GM12864 (cell line): ENCODE measurements around the gene PTK6.
"Not testable (repeated sequence)": the region's sequence is repeated elsewhere in the genome, so short reads cannot be mapped to it uniquely, and the experiment has no call there.

Experiments
- DNase-seq: peaks from one replicate; pipeline ENCODE4 v3.0.0-alpha.2; 2011; ENCODE audit warnings: low read depth
- H3K4me3 ChIP-seq: 2 replicates; pipeline ENCODE4 v1.5.1; 2011; ENCODE audit warnings: mild to moderate bottlenecking, low read depth, low read length, control low read depth
- TF ChIP-seq, protein P1 (sequence below): IDR thresholded peaks from 2 replicates; pipeline ENCODE4 v1.5.1; 2011; ENCODE audit warnings: low read depth, mild to moderate bottlenecking, moderate library complexity, low read length, control low read depth, inconsistent platforms; ENCODE audit errors: missing control alignments

The PTK6 gene

DNA sequence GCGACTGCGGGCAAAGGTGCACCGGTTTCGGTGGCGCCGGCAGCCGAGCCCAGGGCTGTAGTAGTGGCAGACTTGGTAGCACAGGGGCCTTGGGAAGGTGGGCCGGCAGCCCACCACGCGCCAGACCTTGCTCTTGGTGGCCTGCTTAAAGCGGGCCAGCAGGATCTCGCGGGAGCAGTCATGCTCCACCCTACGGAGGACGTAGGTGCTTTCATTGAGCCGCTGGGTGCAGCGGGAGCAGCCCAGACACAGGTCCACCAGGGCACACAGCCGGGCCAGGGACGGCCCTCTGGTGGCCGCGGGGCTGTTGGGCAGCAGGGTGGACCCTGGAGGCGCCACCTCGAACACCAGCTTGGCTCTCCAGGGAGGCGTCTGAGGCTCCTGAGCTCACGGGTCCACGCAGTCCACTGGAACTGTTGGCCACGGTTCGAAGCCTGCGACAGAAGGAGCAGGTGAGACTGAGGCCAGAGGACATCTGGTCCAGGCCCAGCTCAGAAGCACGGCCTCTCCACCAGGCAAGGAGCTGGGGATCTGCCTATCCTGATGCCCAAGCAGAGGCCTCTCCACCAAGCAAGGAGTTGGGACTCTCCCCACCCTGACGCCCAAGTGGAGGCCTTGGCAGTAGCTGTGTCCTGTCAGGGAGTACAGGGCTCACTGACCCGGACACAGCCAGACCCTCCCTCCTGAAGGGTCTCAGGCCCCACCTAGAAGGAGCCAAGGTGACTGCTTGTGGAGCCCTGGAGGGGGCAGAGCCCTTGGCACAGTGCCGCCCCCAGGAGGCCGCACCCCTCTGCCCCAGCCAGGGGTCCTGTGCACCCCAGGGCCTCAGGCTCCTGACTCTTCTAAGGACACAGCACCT, 35.8 kb upstream of the PTK6 start:
- no peak for DNase-seq
- H3K4me3 ChIP-seq, result peak overlapping the region; percentile 86
- TF ChIP-seq, protein P1, sequence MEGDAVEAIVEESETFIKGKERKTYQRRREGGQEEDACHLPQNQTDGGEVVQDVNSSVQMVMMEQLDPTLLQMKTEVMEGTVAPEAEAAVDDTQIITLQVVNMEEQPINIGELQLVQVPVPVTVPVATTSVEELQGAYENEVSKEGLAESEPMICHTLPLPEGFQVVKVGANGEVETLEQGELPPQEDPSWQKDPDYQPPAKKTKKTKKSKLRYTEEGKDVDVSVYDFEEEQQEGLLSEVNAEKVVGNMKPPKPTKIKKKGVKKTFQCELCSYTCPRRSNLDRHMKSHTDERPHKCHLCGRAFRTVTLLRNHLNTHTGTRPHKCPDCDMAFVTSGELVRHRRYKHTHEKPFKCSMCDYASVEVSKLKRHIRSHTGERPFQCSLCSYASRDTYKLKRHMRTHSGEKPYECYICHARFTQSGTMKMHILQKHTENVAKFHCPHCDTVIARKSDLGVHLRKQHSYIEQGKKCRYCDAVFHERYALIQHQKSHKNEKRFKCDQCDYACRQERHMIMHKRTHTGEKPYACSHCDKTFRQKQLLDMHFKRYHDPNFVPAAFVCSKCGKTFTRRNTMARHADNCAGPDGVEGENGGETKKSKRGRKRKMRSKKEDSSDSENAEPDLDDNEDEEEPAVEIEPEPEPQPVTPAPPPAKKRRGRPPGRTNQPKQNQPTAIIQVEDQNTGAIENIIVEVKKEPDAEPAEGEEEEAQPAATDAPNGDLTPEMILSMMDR, result no peak

DNA sequence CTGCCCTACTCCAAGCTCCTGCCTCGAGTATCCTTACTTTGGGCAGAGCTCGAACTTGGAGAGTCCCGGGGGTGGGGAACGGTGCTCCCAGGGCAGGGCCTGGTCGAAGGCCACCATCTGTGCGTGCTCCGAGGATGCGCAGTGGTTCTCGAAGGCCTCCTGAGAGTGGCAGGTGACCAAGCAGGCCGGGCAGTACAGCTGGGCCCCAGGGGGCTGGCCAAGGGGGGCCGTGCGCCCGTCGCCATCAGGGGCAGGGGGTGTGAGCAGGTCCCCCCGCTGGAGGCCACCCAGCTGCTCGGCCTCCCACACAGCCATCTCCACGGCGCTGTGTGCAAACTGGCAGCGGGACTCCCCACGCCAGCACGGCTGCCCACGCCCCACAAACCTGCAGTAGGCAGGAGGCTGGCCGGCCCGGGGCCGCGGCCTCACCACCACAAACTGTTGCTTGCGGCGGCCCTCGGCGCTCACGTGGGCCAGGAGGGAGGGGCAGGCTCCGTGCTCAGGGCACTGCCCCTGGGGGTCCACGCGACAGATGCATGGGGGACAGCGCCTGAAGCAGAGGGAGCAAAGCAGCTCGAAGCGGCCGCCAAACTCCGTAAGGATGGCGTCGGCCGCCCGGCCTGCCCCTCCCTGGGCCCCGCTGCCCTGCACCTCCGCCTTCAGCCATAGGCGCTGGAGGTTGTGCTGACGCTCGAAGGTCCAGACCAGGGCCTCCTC, 35.1 kb upstream of the PTK6 start:
- DNase-seq, result no peak
- TF ChIP-seq, protein P1, result no peak
- no peak overlapping the region for H3K4me3 ChIP-seq

DNA sequence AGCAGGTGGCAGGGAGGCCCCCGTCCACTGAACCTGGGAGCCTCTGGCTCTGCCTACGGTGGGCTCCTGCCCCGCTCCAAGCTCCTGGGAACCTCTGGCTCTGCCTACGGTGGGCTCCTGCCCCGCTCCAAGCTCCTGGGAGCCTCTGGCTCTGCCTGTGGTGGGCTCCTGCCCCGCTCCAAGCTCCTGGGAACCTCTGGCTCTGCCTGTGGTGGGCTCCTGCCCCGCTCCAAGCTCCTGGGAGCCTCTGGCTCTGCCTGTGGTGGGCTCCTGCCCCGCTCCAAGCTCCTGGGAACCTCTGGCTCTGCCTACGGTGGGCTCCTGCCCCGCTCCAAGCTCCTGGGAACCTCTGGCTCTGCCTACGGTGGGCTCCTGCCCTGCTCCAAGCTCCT, 33.9 kb upstream of the PTK6 start:
- not testable (repeated sequence) for DNase-seq, H3K4me3 ChIP-seq

DNA sequence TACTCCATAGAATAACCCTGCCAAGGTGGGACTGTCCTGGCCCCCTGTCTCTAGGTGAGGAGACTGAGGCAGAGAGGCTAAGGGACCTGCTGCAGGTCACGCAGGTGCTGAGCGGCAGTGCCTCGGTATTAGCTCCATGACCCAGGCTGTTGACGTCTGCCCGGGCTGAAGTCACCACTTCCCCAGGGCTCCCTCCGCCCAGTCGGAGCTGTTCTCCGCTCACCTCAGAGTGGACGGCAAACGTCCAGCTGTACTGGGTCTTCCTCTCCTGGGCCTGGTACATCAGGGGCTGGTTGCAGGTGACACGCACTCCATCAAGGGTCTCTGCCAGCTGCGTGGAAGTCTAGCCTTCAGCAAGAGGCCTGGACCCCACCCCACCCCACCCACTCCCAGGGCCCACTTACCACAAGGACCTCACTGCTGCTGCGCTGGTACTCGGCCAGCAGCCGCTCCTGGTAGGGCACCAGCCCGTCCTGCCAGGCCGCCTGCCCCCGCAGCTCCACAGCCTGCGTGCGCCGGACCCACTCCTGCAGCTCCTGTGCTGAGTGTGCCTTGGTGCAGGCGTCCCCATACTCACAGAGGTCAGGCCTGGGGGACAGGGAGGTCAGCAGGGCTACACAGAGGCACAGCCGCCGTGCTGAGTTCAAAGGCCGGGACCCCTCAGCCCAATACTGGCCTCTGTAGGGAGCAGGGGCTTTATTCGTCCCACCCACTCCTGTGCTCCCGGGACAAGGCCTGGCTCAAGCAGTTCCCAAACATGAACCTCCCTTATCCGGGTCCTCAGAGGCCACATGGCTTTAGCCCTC, 33.3 kb upstream of the PTK6 start:
- DNase-seq, result no peak
- TF ChIP-seq, protein P1, result no peak
- H3K4me3 ChIP-seq, result no peak overlapping the region

DNA sequence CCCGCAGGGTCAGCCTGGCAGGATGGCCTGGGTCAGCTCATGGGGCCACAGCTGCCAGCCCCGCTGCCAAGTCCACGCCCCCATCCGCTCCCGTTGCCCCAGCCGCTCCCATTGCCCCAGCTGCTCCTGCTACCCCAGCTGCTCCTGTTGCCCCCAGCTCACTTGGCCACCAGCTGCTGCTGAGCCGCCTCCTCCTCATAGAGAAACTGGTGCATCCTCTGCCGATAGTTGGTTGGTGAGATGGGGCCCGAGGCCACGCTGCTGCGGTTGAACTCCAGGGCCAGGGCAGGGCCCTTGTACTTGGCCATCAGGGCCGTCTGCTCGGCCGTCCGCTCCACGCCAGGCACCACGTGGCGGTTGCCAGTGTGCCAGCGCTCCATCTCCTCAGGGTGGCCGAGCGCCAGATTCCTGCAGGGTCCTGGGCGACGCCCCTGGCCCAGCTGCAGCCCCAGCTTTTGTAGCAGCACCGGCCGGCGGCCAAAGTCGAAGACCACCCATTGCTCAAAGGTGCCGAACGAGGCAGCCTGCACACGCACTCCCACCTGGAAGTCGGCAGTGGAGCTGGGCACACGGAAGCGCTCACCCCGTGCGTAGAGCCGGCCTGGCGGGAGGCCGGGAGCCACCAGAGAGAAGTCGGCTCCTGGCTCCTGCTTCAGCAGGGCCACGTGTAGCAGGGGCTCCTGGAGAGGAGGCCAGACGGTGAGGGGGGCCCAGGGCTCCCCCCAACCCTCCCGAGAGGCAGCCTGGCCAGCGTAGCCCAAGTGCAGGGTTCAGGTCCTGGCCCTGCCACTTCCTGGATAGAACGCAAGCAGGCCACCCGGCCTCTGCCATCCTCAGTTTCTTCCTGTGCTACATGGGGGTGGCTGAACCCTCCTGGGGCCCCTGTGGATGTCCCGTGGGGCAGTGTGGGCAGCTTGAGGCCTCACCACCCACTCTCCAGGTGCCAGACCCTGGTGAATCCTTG, 32.1 kb upstream of the PTK6 start:
- no peak overlapping the region for H3K4me3 ChIP-seq
- TF ChIP-seq, protein P1, result no peak
- DNase-seq, result no peak

DNA sequence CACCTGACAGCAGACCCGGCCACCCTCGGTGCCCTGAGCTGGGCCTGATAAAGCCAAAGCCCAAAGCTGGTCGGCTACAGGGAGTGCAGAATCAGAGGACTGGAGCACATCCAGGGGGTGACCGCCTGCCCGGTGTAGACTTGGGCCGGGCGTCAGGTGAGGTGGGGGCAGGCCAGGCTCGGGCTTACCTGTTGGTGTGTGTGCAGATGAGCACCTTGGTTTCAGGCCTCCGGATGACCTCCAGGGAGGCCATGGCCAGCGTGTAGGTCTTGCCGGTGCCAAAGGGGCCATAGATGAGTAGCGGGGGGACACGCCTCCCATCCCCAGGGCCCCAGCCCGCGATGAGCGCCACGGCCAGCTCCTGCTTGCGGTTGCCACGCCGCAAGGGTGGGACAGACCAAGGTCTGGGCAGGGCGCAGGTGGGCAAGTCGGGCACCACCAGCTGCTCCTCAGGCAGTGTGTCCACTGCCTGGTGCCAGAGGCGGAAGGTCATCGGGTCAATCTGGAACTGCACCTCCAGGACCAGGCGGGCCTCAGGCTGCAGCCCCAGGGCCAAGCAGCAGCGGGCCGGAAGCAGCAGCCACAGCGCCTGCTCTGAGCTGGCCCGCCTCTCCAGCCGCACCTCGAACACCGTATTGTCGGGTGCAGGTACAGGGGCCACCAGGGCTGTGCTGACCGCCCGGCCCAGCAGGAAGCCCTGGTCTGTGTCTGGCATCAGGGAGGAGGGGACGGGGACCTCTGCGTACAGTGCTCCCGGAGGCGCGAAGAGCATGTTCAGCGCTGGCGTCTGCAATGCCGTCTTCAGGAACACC, 31.2 kb upstream of the PTK6 start:
- TF ChIP-seq, protein P1, result no peak
- peak overlapping the region; percentile 28; the same call in 1 of the 2 replicates for H3K4me3 ChIP-seq
- no peak for DNase-seq
